HCT116 (cell line): Measurements from ENCODE around the gene SERTAD3. TPM values are rescaled to one million over a fixed set of nuclear protein-coding genes. Genes with fewer than 3 reads are reported as not detected.
A peak's percentile ranks its signal among the peaks of the same experiment; 100 is the strongest.

Experiments used
- ATAC-seq: fragments of 200-7000 bp; cut with Tn5 transposase; 2 replicates; pipeline ENCODE4 v1.9.1; 2020; ENCODE audit warnings: mild to moderate bottlenecking, moderate library complexity
- BruUV-seq: library from RNA; stranded (reverse); fragments of 400-500 nt; replicated peaks from 2 replicates; lab custom pipeline; 2021; lab: Mats Ljungman, UMichigan
- CTCF ChIA-PET: fragments of 300-600 bp; sonication (Branson Sonifier 250); formaldehyde crosslinking; loops from one replicate; lab custom pipeline; 2021; ENCODE audit warnings: antibody characterized with exemption; lab: Charles Lee
- POLR2A ChIA-PET: fragments of 300-600, 350-600 bp; sonication (Branson Sonifier 250); formaldehyde crosslinking; loops from one replicate; lab custom pipeline; 2021; ENCODE audit warnings: antibody characterized with exemption; lab: Charles Lee
- RAD21 ChIA-PET, 2 experiments: fragments of 300-600 bp; sonication (Branson Sonifier 250); formaldehyde crosslinking; loops; one replicate each; lab custom pipeline; 2023; ENCODE audit warnings: low total read pairs in 2 of 2; ENCODE audit not compliant: uncharacterized antibody in 2 of 2, unreplicated experiment in 2 of 2, low non-redundant PET in 1 of 2; lab: Charles Lee
- DNase-seq: peaks from one replicate; pipeline ENCODE4 v3.0.0-alpha.2; 2010; ENCODE audit warnings: low read depth, low spot score
- H2AFZ ChIP-seq: fragments of 200-600 bp; shearing (Covaris generic), sonication (generic); 2 replicates; pipeline ENCODE4 v1.6.1; 2017; ENCODE audit warnings: low read depth, mixed run types, mixed read lengths, antibody characterized with exemption, low read length; ENCODE audit not compliant: poor library complexity, severe bottlenecking
- H3K27ac ChIP-seq: 2 replicates; pipeline ENCODE4 v1.5.1; 2012; ENCODE audit warnings: low read depth, low read length
- H3K27me3 ChIP-seq: fragments of 200-600 bp; sonication (generic); 2 replicates; pipeline ENCODE4 v1.6.1; 2016; ENCODE audit warnings: mixed run types, low read length, mixed read lengths; ENCODE audit not compliant: insufficient read depth
- H3K36me3 ChIP-seq, 2 experiments: fragments of 200-500 bp in 1 of 2; fragments of 200-600 bp in 1 of 2; sonication (Bioruptor generic) in 1 of 2; sonication (generic) in 1 of 2; 2 replicates each; pipeline versions ENCODE4 v1.5.1 to v1.6.1; 2014 to 2016; ENCODE audit warnings: low read length in 2 of 2, inconsistent platforms in 1 of 2, mixed read lengths in 1 of 2, mixed run types in 1 of 2; ENCODE audit not compliant: insufficient read depth in 2 of 2, control insufficient read depth in 1 of 2
- H3K4me1 ChIP-seq, 2 experiments: fragments of 200-600 bp in 1 of 2; sonication (generic) in 1 of 2; 2 replicates each; pipeline versions ENCODE4 v1.5.1 to v1.6.1; 2012 to 2017; ENCODE audit warnings: low read length in 2 of 2, inconsistent platforms in 1 of 2, mild to moderate bottlenecking in 1 of 2, mixed read lengths in 1 of 2, mixed run types in 1 of 2, moderate library complexity in 1 of 2; ENCODE audit not compliant: insufficient read depth in 2 of 2, control insufficient read depth in 1 of 2
- H3K4me2 ChIP-seq: fragments of 200-600 bp; sonication (generic); 2 replicates; pipeline ENCODE4 v1.6.1; 2017; ENCODE audit warnings: mixed run types, low read length, mixed read lengths
- H3K4me3 ChIP-seq, 2 experiments: fragments of 200-600 bp in 1 of 2; sonication (generic) in 1 of 2; replicated peaks in 1 of 2; 2 replicates each; pipeline ENCODE4 v1.5.1; 2011 to 2016; ENCODE audit warnings: low read length in 2 of 2, control low read depth in 1 of 2, low read depth in 1 of 2, mild to moderate bottlenecking in 1 of 2, mixed read lengths in 1 of 2, mixed run types in 1 of 2
- H3K79me2 ChIP-seq: fragments of 200-600 bp; sonication (generic); 2 replicates; pipeline ENCODE4 v1.6.1; 2017; ENCODE audit warnings: mild to moderate bottlenecking, mixed run types, low read length, moderate library complexity, mixed read lengths; ENCODE audit not compliant: insufficient read depth
- H3K9ac ChIP-seq: fragments of 200-600 bp; sonication (generic); 2 replicates; pipeline ENCODE4 v1.6.1; 2016; ENCODE audit warnings: low read length, mixed read lengths
- H3K9me2 ChIP-seq: fragments of 200-600 bp; sonication (generic), shearing (Covaris generic); 2 replicates; pipeline ENCODE4 v1.6.1; 2017; ENCODE audit warnings: mixed run types, mild to moderate bottlenecking, moderate library complexity; ENCODE audit not compliant: insufficient read depth
- H3K9me3 ChIP-seq, 2 experiments: fragments of 200-500 bp in 1 of 2; fragments of 200-600 bp in 1 of 2; sonication (Bioruptor generic) in 1 of 2; sonication (generic) in 1 of 2; 2 replicates each; pipeline ENCODE4 v1.6.1; 2014 to 2017; ENCODE audit warnings: low read length in 2 of 2, mixed read lengths in 2 of 2, inconsistent platforms in 1 of 2, low read depth in 1 of 2, mild to moderate bottlenecking in 1 of 2, mixed run types in 1 of 2, moderate library complexity in 1 of 2; ENCODE audit not compliant: control insufficient read depth in 1 of 2, insufficient read depth in 1 of 2
- H4K20me1 ChIP-seq: fragments of 200-600 bp; sonication (generic), shearing (Covaris generic); 2 replicates; pipeline ENCODE4 v1.6.1; 2017; ENCODE audit warnings: mixed run types, mild to moderate bottlenecking, moderate library complexity; ENCODE audit not compliant: insufficient read depth
- CBX3 ChIP-seq: IDR thresholded peaks from 2 replicates; pipeline ENCODE4 v1.6.1; 2012; ENCODE audit warnings: low read depth
- EGR1 ChIP-seq: IDR thresholded peaks from 2 replicates; pipeline ENCODE4 v1.6.1; 2012; ENCODE audit warnings: low read depth
- ELF1 ChIP-seq: IDR thresholded peaks from 2 replicates; pipeline ENCODE4 v1.6.1; 2012; ENCODE audit warnings: low read depth, borderline replicate concordance
- EZH2phosphoT487 ChIP-seq: fragments of 200-600 bp; IDR thresholded peaks from 2 replicates; pipeline ENCODE4 v1.6.1; 2018; ENCODE audit warnings: antibody characterized with exemption, borderline replicate concordance
- FOSL1 ChIP-seq: IDR thresholded peaks from 2 replicates; pipeline ENCODE4 v1.6.1; 2012; ENCODE audit warnings: low read depth
- JUND ChIP-seq: IDR thresholded peaks from 2 replicates; pipeline ENCODE4 v1.6.1; 2012
- RAD21 ChIP-seq: IDR thresholded peaks from 2 replicates; pipeline ENCODE4 v1.6.1; 2012; ENCODE audit warnings: low read depth, mild to moderate bottlenecking
- SIN3A ChIP-seq: IDR thresholded peaks from 2 replicates; pipeline ENCODE4 v1.6.1; 2012; ENCODE audit warnings: low read depth
- SP1 ChIP-seq: IDR thresholded peaks from 2 replicates; pipeline ENCODE4 v1.6.1; 2012; ENCODE audit warnings: low read depth
- TCF7L2 ChIP-seq: IDR thresholded peaks from 2 replicates; pipeline ENCODE4 v1.7.0; 2011; ENCODE audit warnings: borderline replicate concordance, inconsistent platforms; ENCODE audit not compliant: insufficient read depth, insufficient read length; ENCODE audit errors: extremely low read depth
- YY1 ChIP-seq: IDR thresholded peaks from 2 replicates; pipeline ENCODE4 v1.6.1; 2011; ENCODE audit warnings: low read length, low read depth, moderate library complexity, mild to moderate bottlenecking; ENCODE audit not compliant: insufficient replicate concordance; ENCODE audit errors: extremely low read depth
- ZFX ChIP-seq: fragments of 450-650 bp; IDR thresholded peaks from 2 replicates; pipeline ENCODE4 v1.6.1; 2017
- ZNF274 ChIP-seq: fragments of 200-500 bp; sonication (Bioruptor generic); IDR thresholded peaks from 2 replicates; pipeline ENCODE4 v1.6.1; 2014; ENCODE audit warnings: mild to moderate bottlenecking, low read depth, low read length, inconsistent platforms
- intact Hi-C: fragments of 100-400 bp; cut with micrococcal nuclease; formaldehyde crosslinking; loops from 2 replicates; pipeline ENCODE4 v1.10.0; 2022
- total RNA-seq: library from RNA; stranded (reverse); gene quantifications from one replicate; pipeline ENCODE4 v1.2.1, GENCODE V29; 2021; ENCODE audit not compliant: unreplicated experiment
- TF ChIP-seq, protein P1 (sequence below): IDR thresholded peaks from 2 replicates; pipeline ENCODE4 v1.6.1; 2011; ENCODE audit warnings: mild to moderate bottlenecking, low read length, moderate library complexity; ENCODE audit not compliant: insufficient replicate concordance; ENCODE audit errors: extremely low read depth
- TF ChIP-seq, protein P2 (sequence below): IDR thresholded peaks from 2 replicates; pipeline ENCODE4 v1.6.1; 2012
- TF ChIP-seq, protein P3 (sequence below), 3 experiments: fragments of 200-600 bp in 1 of 3; sonication (generic) in 1 of 3; IDR thresholded peaks in 2 of 3; conservative IDR thresholded peaks in 1 of 3; 2 replicates each; pipeline ENCODE4 v1.5.1; 2012 to 2017; ENCODE audit warnings: low read depth in 2 of 3, low read length in 2 of 3, antibody characterized with exemption in 1 of 3, borderline replicate concordance in 1 of 3, control low read depth in 1 of 3, mild to moderate bottlenecking in 1 of 3, mixed read lengths in 1 of 3, mixed run types in 1 of 3, moderate library complexity in 1 of 3; ENCODE audit not compliant: insufficient read depth in 1 of 3

SERTAD3 gene
- total RNA-seq, 1 experiment from 2014 or later, result 32.4 TPM

DNA sequence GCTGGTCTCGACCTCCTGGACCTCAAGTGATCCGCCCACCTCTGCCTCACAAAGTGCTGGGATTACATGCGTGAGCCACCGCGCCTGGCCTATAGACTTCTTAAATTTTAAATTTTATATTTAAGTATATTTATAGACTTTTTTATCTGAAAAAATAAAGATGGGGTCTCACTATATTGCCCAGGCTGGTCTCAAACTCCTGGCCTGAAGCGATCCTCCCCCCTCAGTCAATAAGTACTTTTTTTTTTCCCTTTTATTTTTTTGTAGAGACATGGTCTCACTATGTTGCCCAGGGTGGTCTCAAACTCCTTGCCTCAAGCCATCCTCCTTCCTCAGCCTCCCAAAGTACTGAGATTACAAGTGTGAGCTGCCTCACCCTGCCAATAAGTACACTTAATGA lies 20.2 kb downstream of the SERTAD3 start:
- H3K27me3 ChIP-seq, result no peaks in the 10 kb centered on the region
- no peak overlapping the region for H2AFZ ChIP-seq
- intact Hi-C loops, result loop anchor here (5.0 kb wide), 1 partner anchor 178 kb away; the partner anchor contains the start of gene LTBP4
- H3K9me3 ChIP-seq, result no peaks in the 10 kb centered on the region
- H3K4me2 ChIP-seq, result peak overlapping the region; percentile 95
- POLR2A ChIA-PET, result interaction anchor here (1.6 to 2.2 kb wide), 2 partner anchors 19 to 20 kb away, joined by 4 to 6 read pairs; partner anchors contain the start of gene SERTAD3
- no TSS peak for BruUV-seq
- no peak for DNase-seq
- no peak for TF ChIP-seq JUND
- TF ChIP-seq RAD21, result no peak
- TF ChIP-seq EGR1, result no peak
- no peak for TF ChIP-seq ZNF274
- TF ChIP-seq SP1, result no peak
- TF ChIP-seq, protein P1, sequence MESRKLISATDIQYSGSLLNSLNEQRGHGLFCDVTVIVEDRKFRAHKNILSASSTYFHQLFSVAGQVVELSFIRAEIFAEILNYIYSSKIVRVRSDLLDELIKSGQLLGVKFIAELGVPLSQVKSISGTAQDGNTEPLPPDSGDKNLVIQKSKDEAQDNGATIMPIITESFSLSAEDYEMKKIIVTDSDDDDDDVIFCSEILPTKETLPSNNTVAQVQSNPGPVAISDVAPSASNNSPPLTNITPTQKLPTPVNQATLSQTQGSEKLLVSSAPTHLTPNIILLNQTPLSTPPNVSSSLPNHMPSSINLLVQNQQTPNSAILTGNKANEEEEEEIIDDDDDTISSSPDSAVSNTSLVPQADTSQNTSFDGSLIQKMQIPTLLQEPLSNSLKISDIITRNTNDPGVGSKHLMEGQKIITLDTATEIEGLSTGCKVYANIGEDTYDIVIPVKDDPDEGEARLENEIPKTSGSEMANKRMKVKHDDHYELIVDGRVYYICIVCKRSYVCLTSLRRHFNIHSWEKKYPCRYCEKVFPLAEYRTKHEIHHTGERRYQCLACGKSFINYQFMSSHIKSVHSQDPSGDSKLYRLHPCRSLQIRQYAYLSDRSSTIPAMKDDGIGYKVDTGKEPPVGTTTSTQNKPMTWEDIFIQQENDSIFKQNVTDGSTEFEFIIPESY, result no peak
- TF ChIP-seq ZFX, result no peak
- TF ChIP-seq, protein P2, sequence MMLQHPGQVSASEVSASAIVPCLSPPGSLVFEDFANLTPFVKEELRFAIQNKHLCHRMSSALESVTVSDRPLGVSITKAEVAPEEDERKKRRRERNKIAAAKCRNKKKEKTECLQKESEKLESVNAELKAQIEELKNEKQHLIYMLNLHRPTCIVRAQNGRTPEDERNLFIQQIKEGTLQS, result no peak
- no peak for TF ChIP-seq FOSL1
- TF ChIP-seq, protein P3, sequence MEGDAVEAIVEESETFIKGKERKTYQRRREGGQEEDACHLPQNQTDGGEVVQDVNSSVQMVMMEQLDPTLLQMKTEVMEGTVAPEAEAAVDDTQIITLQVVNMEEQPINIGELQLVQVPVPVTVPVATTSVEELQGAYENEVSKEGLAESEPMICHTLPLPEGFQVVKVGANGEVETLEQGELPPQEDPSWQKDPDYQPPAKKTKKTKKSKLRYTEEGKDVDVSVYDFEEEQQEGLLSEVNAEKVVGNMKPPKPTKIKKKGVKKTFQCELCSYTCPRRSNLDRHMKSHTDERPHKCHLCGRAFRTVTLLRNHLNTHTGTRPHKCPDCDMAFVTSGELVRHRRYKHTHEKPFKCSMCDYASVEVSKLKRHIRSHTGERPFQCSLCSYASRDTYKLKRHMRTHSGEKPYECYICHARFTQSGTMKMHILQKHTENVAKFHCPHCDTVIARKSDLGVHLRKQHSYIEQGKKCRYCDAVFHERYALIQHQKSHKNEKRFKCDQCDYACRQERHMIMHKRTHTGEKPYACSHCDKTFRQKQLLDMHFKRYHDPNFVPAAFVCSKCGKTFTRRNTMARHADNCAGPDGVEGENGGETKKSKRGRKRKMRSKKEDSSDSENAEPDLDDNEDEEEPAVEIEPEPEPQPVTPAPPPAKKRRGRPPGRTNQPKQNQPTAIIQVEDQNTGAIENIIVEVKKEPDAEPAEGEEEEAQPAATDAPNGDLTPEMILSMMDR (IDR thresholded peaks at IDR 0.05 in 2 of 3, conservative IDR thresholded peaks at IDR 0.05 in 1 of 3; ENCODE audit: borderline replicate concordance in 1 of 3, insufficient read depth in 1 of 3, low read depth in 2 of 3, low read length in 2 of 3), result no peak
- TF ChIP-seq TCF7L2, result no peak
- TF ChIP-seq EZH2phosphoT487, result no peak
- TF ChIP-seq CBX3, result no peak
- TF ChIP-seq ELF1, result no peak
- TF ChIP-seq YY1, result no peak
- no peak for TF ChIP-seq SIN3A
- TF ChIP-seq, all 23 proteins: peak for 0
- H3K27ac ChIP-seq, result peak overlapping the region; percentile 98; the same call in 1 of the 2 replicates
- no peaks in the 10 kb centered on the region for H3K9me2 ChIP-seq
- RAD21 ChIA-PET, result no interaction called here
- peak overlapping the region; percentile 80 for H3K9ac ChIP-seq
- peaks cover 28 to 69% of the 10 kb centered on the region in 2 experiments for H3K4me1 ChIP-seq
- CTCF ChIA-PET, result no interaction called here
- H3K4me3 ChIP-seq, result peak overlapping the region; percentile 65 to 84
- peaks cover 35% of the 10 kb centered on the region for H3K79me2 ChIP-seq
- no peaks in the 10 kb centered on the region for H4K20me1 ChIP-seq
- no peak for ATAC-seq
- peaks cover 5 to 13% of the 10 kb centered on the region in 2 experiments; a peak in 2 of 4 replicates for H3K36me3 ChIP-seq
